GM18502 (cell line): ENCODE measurements around the gene BRSK1.

Experiments
- ATAC-seq: cut with Tn5 transposase; IDR thresholded peaks from one replicate; pipeline ENCODE4 v1.9.1; 2021; ENCODE audit warnings: mild to moderate bottlenecking; ENCODE audit not compliant: unreplicated experiment, poor library complexity

Gene BRSK1

DNA sequence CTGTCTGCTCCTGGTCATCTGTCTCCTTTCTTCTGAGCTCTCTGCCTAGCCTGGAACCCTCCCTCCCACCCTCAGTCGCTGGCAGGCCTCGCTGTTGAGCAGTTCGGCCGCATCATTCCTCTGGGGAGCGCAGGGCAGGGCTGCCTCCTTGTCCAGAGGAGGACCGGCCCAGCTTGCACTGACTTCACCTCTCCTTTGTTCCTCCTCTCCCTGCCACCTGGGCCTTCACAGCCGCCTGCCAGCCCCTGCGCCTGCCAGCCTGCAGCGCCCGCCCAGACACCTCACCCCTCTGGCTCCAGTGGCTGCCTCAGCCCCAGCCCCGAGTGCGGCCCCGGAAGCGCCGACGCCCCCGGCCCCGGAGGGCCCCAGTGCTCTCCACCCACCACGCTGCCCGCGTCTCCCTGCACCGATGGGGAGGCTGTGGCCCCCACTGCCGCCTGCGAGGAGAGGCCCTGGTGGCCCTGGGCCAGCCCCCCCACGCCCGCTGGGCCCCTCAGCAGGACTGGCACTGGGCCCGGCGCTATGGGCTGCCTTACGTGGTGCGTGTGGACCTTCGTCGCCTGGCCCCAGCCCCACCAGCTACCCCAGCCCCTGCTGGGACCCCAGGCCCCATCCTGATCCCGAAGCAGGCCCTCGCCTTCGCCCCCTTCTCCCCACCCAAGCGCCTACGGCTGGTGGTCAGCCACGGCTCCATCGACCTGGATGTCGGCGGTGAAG lies 63.1 kb downstream of the BRSK1 start:
- ATAC-seq = no peak

DNA sequence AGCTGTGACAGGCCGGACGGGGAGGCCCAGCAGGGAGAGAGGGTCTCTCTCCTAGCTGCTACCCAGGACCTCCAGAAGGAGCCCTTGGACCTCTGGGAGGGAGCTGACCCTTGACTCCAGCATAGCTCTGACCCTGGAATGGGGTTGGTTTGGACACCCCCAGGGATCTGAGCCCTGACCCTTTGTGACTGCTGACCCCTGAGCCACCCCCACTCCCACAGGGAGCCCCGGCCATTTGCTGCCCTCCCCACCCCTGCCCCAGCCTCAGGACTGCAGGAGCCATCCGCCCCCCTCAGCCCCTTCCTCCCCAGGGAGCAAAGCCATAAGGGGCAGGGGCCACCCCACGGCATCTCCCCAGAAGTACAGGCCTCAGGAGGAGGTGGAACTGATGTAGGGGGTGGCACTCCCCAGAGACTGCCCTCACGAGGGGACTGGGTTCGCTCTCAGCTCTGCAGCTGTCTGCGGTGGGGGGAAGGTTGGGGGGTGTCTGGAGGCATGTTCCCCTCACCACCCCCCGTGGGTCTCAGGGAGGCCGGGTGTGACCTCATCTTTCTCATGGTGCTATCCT lies 63.7 kb downstream of the BRSK1 start:
- no peak for ATAC-seq

DNA sequence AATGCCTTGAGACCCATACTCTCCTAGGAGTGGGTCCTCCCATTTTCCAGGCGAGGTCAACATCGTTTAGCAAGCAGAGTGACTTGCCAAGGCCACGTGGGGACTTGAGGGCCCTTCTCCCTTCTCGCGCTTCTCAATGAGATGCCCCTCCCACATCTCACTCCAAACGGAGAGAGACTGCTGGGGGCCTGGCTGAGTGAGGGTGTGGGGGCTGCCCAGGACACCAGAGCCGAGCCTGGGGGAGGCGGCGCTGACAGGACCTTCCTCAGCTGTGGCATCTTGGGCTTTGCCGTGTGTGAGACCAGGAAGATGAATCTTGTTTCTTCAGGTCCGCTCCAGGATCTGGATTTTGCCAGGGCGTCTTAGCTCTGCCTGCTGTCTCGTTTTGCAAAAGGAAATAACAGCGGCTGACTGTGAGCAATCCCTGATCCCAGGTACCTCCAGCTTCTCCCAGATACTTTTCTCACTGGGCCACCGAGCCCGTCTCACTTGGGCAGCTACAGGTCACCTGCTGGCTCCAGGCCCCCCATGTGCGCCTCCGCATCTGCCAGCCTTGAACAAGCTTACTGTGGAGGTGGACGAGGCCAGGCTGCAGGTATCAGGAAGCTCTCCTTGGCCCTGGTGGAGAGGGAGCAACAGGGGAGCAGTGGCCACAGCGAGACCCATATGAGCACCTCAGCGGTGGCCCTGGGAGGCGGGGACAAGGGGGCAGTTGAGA lies 64.7 kb downstream of the BRSK1 start:
- no peak for ATAC-seq

DNA sequence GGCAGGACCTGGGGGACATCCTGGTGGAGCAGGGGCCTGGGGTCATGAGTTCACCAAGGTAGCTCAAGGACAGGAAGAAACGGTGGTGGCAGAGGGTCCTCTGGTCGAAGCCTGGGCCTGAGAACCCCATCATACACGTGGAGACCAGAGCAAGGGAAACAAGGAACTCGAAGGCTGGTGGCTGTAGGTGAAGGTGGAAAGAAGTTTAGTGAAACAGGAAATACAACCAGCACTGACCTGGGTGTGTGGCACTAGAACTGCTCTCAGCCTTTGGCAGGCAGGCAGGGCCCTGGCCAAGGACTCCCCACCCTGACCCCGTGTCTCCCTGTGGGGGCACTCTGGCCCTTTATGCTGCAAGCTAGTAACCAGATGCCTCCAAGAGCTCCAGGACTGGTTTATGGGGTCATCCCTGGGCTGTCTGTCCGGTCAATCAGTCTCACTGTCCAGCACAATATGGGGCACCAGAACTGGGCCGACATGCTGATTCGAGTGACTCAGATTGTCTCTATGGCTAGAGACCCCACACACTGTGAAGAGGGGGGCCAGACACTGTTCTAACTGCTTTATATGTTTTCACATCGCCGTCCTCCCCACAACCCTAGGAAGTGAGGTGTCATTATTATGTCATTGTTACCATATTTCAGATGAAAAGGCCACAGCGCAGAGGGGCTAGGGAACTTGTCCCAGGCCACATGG lies 67.0 kb downstream of the BRSK1 start:
- no peak for ATAC-seq

DNA sequence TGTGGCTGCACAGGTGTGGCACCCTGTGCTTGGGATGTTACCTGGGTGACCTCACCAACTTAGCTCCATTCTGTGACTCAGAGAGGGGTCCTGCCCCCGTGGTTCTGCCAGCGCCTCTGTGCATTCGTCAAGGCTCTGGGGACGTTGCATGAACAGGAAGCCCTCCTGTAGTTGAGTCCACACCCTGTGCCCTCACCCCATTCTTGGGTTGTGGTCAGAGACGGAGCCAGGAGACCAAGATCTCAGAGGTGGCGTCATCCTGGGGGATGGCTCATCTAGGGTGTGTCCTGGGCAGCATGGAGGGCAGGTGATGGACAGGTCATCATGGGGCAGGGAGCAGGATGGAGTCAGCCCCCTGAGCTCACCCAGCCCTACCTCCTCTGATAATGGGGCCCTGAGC lies 68.2 kb downstream of the BRSK1 start:
- no peak for ATAC-seq

DNA sequence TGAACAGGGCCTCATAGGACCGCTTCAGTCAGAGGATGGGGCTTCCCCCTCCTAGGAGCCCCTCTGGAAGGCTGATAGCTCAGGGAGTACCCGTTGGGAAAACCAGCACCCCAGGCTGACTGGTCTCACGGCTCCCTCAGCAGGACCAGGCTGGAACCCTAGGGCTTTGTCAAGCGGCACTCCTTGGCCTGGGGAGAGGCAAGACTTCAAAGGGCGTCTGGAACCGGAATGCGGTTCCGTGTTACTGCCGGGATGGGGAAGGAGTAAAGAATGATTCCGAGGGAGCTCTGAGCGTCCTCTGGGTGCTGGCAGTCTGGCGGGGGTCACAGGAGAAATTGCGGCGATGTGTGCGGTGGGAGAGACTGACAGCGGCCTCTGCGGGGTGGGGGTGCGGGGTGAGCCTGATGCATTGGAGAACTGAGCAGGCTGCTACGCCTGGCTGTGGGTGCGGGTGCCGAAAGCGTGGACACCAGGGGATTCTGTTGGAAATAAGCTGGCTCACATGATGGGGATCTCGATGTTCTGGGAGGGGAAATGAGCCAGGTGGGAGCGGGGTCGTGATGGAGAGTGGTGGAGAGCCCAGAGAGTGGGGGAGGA lies 68.8 kb downstream of the BRSK1 start:
- ATAC-seq = no peak

DNA sequence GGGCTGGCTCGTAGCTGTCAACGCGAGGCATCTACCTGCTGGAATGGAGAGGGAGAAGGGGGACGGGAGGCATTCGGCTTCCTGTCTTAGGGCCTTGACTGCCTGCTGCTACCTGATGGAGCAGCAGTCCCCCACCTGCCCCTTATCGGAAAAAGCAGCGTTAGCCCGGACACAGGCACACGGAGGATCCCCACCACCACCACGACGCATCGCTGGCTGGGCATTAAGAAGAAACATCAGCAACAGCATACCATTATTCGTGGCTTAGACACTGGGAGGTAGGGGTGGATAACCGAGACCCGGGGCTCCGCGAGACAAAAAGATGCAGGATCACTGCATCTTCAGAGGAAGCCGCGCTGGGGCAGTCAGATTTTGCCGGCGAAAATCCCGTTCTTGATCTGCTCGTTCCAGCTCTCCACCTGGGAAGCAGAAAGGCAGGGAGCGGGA lies 69.6 kb downstream of the BRSK1 start:
- no peak for ATAC-seq

DNA sequence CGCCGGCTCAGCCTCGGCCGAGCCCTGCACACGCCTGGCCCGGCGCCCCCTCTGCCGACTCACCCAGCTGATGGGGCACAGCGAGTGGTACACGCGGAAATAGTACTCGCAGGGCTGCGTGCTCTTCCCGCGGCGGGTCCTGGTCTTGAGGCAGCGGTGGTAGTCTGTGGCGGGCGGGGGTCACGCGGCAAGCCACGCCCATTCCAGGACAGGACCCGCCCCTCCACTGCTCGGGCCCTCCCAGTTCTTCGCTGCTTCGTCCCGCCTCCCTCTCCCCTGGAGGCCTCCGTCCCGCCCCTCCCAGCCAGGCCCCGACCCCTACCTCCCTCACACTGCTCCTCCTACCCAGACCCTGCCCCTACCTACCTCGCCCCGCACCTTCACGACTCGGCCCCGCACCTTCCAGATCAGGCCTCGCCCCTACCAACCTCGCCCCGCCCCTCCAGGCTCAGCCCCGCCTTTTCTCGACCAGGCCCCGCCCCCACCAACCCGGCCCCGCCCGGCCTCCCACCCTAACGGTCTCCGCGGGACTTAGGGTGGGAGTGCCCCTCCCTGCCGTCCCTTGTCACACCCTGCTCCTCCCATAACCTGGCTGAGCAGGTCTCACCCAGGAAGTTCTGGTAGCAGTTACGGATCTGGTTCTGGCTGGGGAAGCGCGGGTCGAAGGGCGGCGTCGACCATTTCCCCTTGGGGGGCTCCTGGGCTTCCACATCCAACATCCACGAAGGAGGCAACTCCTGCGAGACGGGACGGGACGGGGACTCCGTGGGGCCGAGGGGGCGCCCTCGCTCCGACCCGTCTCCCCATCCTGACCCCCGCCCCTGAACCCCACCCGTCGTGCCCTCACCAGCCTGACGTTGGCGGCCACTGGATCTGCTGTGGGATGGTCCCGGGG lies 70.3 kb downstream of the BRSK1 start:
- no peak for ATAC-seq

DNA sequence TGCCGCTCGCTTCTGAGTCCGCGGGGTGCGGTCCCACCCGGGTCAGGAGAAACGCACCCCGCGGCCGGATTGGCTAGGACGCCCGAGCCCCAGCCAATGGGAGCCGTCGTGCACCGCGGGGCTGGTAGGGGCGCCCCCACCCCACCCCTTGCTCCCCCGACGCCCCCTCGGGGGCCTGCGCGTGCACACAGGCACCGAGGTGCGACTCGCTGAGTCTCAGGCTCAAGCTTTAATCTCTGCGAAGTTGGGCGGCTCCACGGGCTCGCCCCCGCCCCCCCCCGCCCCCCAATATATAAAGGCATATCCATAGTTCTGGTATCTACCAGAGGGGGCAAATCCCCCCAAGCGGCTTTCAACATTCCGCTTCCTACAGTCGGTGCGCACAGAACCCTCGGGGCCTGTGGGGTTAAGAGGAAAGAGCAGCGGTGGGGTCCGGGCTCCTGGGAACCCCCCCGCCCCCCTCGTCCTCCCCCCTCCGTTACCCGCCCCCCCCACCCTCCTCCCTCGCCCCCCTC lies 71.0 kb downstream of the BRSK1 start, which contains the start of gene COX6B2:
Gene COX6B2 (minus strand): TSS at position 22 of the 515 bp plus-strand sequence. CDS start 198 bp downstream, outside the sequence.
- ATAC-seq = no peak

DNA sequence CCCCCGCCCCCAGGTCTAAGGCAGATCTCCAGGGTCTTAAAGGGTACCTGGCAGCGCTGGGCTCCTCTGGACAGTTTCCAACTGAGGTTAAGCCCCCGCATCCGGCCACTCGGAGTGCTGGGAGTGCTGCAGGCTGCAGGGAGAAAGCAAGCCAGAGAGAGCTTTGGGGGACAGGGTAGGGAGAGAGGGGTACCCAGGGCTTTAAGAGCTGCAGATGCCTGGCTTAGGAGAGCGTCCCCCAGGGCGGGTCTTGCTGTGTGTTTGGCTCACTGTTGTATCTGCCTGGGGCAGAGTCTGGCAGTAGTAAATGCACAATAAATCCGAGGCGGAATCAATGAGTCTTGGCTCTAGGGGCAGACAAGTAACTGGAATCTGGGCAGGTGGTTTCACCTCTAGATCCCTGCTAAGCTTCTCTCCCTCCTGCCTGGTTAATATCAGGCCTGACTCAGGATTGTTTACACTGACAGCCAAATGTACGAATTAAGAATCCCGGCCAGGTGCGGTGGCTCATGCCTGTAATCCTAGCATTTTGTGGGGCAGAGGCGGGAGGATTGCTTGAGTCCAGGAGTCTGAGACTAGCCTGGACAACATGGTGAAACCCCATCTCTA lies 71.5 kb downstream of the BRSK1 start:
- no peak for ATAC-seq

DNA sequence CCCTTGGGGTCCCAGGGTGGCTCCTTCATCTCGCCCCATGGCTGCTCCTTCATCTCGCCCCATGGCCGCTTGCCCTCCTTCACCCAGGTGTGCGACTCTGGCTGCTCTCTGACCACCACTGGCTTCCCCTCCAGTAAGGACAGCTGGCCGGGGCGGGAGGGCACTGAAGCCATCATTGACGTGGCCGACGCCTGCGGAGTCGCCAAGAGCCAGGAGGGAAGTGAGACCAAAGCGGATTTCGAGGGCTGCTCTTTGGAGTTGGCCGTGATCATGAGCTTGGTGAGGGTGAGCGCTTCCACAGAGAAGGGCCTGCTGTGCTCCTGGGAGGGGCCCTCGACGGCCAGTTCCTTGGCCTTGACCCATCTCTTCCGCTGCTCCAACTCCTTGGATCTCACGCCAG lies 74.7 kb downstream of the BRSK1 start:
- ATAC-seq = no peak

DNA sequence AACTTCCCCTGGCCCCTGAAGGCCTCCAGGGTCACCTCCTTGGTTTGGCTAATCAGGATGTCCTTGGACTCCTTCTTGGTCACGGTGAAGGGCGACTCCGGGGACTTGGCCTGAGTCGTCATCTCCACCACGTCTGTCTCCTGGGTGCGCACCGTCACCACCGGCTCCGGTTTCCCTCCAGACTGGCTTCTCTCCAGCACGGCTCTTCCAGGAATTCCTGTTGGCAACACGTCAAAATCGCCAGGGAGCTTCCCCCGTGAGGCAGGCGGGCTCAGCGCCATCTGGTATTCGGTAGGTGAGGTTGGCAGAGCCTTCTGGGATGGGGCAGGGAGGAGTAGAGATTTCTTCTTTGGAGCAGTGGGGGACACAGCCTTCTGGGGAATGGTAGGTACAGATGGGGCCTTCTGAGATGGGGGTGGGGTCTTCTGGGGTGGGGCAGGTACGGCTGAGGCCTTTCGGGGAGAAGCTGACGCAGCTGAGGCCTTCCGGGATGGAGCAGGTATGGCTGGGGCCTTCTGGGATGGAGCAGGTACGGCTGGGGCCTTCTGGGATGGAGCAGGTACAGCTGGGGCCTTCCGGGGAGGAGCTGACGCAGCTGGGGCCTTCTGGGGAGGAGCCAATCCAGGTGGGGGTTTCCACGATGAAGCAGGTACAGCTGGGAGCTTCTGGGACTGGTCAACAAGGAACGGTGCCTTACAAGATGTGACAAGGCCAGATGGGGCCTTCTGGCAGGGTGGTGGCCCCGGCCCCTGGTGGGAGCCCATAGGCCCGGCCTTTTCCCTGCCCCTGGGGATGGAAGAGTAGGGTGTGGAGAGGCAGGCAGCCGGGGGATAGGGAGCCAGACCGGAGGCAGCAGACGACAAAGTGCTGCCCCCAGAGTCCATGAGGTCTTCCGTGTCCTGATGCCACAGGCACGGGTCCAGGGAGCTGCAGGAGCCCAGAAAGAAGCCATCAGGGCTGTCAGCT lies 75.4 kb downstream of the BRSK1 start:
- ATAC-seq = no peak

DNA sequence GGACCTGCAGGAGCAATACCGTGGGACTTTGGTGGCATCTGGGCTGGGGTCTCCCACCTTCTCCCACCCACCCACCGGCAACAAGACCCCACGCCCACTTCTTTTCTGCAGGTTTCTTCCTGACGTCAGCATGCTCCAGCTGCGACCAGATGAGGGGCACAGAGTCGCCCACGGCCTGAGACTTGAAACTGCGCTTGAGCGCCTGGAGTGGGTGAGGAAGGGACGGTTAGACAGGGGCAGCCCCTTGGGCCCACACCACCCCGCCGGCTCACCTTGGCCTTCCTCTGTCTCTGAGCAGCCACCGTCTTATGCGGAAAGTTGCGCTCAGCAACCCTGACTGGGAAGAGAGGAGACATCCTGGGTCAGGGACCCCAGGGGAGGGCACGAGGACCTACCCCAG lies 77.1 kb downstream of the BRSK1 start:
- no peak for ATAC-seq
